ENCODE results near the gene CASK.

DNA sequence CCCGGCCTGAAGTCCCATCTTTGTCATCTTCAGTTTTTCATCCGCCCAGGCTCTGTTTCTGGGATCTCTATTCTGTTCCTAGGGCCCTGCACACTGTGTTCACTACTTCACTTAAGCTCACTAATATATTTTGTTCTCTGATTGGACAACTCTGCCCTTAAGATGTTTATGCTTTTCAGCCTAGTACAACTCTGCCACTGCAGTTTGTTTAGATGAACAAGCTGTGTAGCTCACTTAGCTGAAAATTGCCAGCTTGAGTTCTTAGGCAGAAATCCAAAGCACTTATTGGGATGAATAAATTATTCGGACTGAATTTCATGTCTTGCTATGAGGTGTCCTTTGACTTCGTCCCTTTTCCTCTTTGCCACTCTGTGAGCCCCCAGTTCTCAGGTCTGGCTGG is 415.4 kb downstream of the CASK start:
- TF ChIP-seq EZH2 (IDR thresholded peaks at IDR 0.05; ENCODE audit: low read length, missing control alignments): no peak
- TF ChIP-seq, protein P1, sequence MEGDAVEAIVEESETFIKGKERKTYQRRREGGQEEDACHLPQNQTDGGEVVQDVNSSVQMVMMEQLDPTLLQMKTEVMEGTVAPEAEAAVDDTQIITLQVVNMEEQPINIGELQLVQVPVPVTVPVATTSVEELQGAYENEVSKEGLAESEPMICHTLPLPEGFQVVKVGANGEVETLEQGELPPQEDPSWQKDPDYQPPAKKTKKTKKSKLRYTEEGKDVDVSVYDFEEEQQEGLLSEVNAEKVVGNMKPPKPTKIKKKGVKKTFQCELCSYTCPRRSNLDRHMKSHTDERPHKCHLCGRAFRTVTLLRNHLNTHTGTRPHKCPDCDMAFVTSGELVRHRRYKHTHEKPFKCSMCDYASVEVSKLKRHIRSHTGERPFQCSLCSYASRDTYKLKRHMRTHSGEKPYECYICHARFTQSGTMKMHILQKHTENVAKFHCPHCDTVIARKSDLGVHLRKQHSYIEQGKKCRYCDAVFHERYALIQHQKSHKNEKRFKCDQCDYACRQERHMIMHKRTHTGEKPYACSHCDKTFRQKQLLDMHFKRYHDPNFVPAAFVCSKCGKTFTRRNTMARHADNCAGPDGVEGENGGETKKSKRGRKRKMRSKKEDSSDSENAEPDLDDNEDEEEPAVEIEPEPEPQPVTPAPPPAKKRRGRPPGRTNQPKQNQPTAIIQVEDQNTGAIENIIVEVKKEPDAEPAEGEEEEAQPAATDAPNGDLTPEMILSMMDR (conservative IDR thresholded peaks at IDR 0.05 in 1 of 2, IDR thresholded peaks at IDR 0.05 in 1 of 2; ENCODE audit: low read depth in 1 of 2, low read length in 2 of 2): no peak

All from fibroblast of lung (primary cell).